H1 (cell line): Measurements from ENCODE around the gene PPM1F.
A peak's percentile ranks its signal among the peaks of the same experiment; 100 is the strongest.

Experiments
- CHD1 ChIP-seq: IDR thresholded peaks from 2 replicates; pipeline ENCODE4 v1.6.1; 2012; ENCODE audit warnings: low read depth, low read length, improper control_type of control experiment
- EGR1 ChIP-seq: IDR thresholded peaks from 2 replicates; pipeline ENCODE4 v1.6.1; 2011; ENCODE audit warnings: low read depth, low read length, borderline replicate concordance
- RAD21 ChIP-seq, 2 experiments: IDR thresholded peaks in 1 of 2; conservative IDR thresholded peaks in 1 of 2; 2 replicates each; pipeline ENCODE4 v1.6.1; 2011; ENCODE audit warnings: low read depth in 2 of 2, low read length in 2 of 2, improper control_type of control experiment in 1 of 2, inconsistent platforms in 1 of 2, mild to moderate bottlenecking in 1 of 2, moderate library complexity in 1 of 2
- SAP30 ChIP-seq: fragments of 300-600 bp; sonication (generic); IDR thresholded peaks from 2 replicates; pipeline ENCODE4 v1.7.1; 2012; ENCODE audit warnings: low read length, moderate library complexity, mild to moderate bottlenecking, inconsistent platforms; ENCODE audit not compliant: insufficient read depth, insufficient replicate concordance
- SP1 ChIP-seq: IDR thresholded peaks from 2 replicates; pipeline ENCODE4 v1.6.1; 2011; ENCODE audit warnings: low read depth, low read length
- SRF ChIP-seq: IDR thresholded peaks from 2 replicates; pipeline ENCODE4 v1.6.1; 2011; ENCODE audit warnings: mild to moderate bottlenecking, low read depth, low read length, moderate library complexity
- TF ChIP-seq, protein P1 (sequence below), 3 experiments: IDR thresholded peaks; 1 replicate in 2 of 3; 2 replicates in 1 of 3; pipeline versions ENCODE4 v1.5.1 to v1.6.1; 2011; ENCODE audit warnings: low read length in 3 of 3, mild to moderate bottlenecking in 3 of 3, inconsistent platforms in 2 of 3, low read depth in 1 of 3, moderate library complexity in 1 of 3; ENCODE audit not compliant: insufficient read depth in 1 of 3; ENCODE audit errors: control extremely low read depth in 1 of 3
- TF ChIP-seq, protein P2 (sequence below): IDR thresholded peaks from 2 replicates; pipeline ENCODE4 v1.6.1; 2012; ENCODE audit warnings: inconsistent platforms

- TF ChIP-seq SP1 (no peak), EGR1 (no peak), SRF (no peak), RAD21 (IDR thresholded peaks at IDR 0.05 in 1 of 2, conservative IDR thresholded peaks at IDR 0.05 in 1 of 2; ENCODE audit: low read depth in 2 of 2, low read length in 2 of 2) (peak; percentile 15 to 28; a peak in 2 of 4 replicates), CHD1 (no peak), SAP30 (no peak)
- TF ChIP-seq, protein P1, sequence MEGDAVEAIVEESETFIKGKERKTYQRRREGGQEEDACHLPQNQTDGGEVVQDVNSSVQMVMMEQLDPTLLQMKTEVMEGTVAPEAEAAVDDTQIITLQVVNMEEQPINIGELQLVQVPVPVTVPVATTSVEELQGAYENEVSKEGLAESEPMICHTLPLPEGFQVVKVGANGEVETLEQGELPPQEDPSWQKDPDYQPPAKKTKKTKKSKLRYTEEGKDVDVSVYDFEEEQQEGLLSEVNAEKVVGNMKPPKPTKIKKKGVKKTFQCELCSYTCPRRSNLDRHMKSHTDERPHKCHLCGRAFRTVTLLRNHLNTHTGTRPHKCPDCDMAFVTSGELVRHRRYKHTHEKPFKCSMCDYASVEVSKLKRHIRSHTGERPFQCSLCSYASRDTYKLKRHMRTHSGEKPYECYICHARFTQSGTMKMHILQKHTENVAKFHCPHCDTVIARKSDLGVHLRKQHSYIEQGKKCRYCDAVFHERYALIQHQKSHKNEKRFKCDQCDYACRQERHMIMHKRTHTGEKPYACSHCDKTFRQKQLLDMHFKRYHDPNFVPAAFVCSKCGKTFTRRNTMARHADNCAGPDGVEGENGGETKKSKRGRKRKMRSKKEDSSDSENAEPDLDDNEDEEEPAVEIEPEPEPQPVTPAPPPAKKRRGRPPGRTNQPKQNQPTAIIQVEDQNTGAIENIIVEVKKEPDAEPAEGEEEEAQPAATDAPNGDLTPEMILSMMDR (IDR thresholded peaks at IDR 0.05; ENCODE audit: control extremely low read depth in 1 of 3, insufficient read depth in 1 of 3, low read depth in 1 of 3, low read length in 3 of 3): no peak
- TF ChIP-seq, protein P2, sequence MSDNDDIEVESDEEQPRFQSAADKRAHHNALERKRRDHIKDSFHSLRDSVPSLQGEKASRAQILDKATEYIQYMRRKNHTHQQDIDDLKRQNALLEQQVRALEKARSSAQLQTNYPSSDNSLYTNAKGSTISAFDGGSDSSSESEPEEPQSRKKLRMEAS: peak; percentile 59
Measured at GRCh38 chr22:21917181-21917958, 35.3 kb downstream of the PPM1F start.
